T-helper 2 cell treated with Interferon-gamma antibody and Interleukin-4, amounts not matched to agents 100 ng/mL and 5 ng/mL, for 36 hours (primary cell): Measurements from ENCODE around the gene ANGPTL4. TPM values are rescaled to one million over a fixed set of nuclear protein-coding genes. Genes with fewer than 3 reads are reported as not detected.
"Not testable (repeated sequence)": the region's sequence is repeated elsewhere in the genome, so short reads cannot be mapped to it uniquely, and the experiment has no call there.

Source experiments
- intact Hi-C: fragments of 100-400 bp; cut with micrococcal nuclease; formaldehyde crosslinking; loops from one replicate; pipeline ENCODE4 v1.15.1; 2023
- total RNA-seq: library from RNA; stranded (reverse); gene quantifications from 2 replicates; pipeline ENCODE4 v1.2.3, GENCODE V29; 2022

The ANGPTL4 gene
- total RNA-seq, 1 donor from 2014 or later = 0.36 TPM

GRCh38 chr19:8358948-8359347, 5.0 kb upstream of the ANGPTL4 start:
- intact Hi-C loops = no loop called here

GRCh38 chr19:8360196-8360595, 3.8 kb upstream of the ANGPTL4 start:
- intact Hi-C loops = no loop called here

- intact Hi-C loops = no loop called here
Observed at GRCh38 chr19:8361921-8362793, 1.8 kb upstream of the ANGPTL4 start.

- intact Hi-C loops = no loop called here
Observed at GRCh38 chr19:8366121-8366581, 2.2 kb downstream of the ANGPTL4 start.

- intact Hi-C loops = no loop called here
Observed at GRCh38 chr19:8366961-8367326, 3.0 kb downstream of the ANGPTL4 start.

- intact Hi-C loops = no loop called here
Observed at GRCh38 chr19:8367327-8368001, 3.5 kb downstream of the ANGPTL4 start.

- intact Hi-C loops = no loop called here
Observed at GRCh38 chr19:8370176-8371010, 6.4 kb downstream of the ANGPTL4 start.

- intact Hi-C loops = no loop called here
Observed at GRCh38 chr19:8371011-8371804, 7.3 kb downstream of the ANGPTL4 start.

GRCh38 chr19:8373867-8374813, 10.2 kb downstream of the ANGPTL4 start:
- intact Hi-C loops = no loop called here

- intact Hi-C loops = not testable (repeated sequence)
Observed at GRCh38 chr19:8375766-8376165, 11.8 kb downstream of the ANGPTL4 start.

GRCh38 chr19:8376373-8376974, 12.5 kb downstream of the ANGPTL4 start:
- intact Hi-C loops = not testable (repeated sequence)

- intact Hi-C loops = no loop called here
Observed at GRCh38 chr19:8377598-8377997, 13.6 kb downstream of the ANGPTL4 start.

- intact Hi-C loops = not testable (repeated sequence)
Observed at GRCh38 chr19:8379156-8379891, 15.4 kb downstream of the ANGPTL4 start.

GRCh38 chr19:8384569-8384968, 20.6 kb downstream of the ANGPTL4 start:
- intact Hi-C loops = not testable (repeated sequence)

GRCh38 chr19:8385103-8385502, 21.1 kb downstream of the ANGPTL4 start:
- intact Hi-C loops = not testable (repeated sequence)

- intact Hi-C loops = not testable (repeated sequence)
Observed at GRCh38 chr19:8385566-8385965, 21.6 kb downstream of the ANGPTL4 start.

- intact Hi-C loops = not testable (repeated sequence)
Observed at GRCh38 chr19:8386419-8386818, 22.5 kb downstream of the ANGPTL4 start.

- intact Hi-C loops = no loop called here
Observed at GRCh38 chr19:8386990-8387389, 23.0 kb downstream of the ANGPTL4 start.
